COR-L47 (cell line): ENCODE data around the gene KTN1.
A peak's percentile ranks its signal among the peaks of the same experiment; 100 is the strongest.

Experiments
- DNase-seq: peaks from one replicate; lab custom pipeline; 2025; lab: John Stamatoyannopoulos, UW

Gene KTN1, protein sequence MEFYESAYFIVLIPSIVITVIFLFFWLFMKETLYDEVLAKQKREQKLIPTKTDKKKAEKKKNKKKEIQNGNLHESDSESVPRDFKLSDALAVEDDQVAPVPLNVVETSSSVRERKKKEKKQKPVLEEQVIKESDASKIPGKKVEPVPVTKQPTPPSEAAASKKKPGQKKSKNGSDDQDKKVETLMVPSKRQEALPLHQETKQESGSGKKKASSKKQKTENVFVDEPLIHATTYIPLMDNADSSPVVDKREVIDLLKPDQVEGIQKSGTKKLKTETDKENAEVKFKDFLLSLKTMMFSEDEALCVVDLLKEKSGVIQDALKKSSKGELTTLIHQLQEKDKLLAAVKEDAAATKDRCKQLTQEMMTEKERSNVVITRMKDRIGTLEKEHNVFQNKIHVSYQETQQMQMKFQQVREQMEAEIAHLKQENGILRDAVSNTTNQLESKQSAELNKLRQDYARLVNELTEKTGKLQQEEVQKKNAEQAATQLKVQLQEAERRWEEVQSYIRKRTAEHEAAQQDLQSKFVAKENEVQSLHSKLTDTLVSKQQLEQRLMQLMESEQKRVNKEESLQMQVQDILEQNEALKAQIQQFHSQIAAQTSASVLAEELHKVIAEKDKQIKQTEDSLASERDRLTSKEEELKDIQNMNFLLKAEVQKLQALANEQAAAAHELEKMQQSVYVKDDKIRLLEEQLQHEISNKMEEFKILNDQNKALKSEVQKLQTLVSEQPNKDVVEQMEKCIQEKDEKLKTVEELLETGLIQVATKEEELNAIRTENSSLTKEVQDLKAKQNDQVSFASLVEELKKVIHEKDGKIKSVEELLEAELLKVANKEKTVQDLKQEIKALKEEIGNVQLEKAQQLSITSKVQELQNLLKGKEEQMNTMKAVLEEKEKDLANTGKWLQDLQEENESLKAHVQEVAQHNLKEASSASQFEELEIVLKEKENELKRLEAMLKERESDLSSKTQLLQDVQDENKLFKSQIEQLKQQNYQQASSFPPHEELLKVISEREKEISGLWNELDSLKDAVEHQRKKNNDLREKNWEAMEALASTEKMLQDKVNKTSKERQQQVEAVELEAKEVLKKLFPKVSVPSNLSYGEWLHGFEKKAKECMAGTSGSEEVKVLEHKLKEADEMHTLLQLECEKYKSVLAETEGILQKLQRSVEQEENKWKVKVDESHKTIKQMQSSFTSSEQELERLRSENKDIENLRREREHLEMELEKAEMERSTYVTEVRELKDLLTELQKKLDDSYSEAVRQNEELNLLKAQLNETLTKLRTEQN (N-terminal part only)

DNA sequence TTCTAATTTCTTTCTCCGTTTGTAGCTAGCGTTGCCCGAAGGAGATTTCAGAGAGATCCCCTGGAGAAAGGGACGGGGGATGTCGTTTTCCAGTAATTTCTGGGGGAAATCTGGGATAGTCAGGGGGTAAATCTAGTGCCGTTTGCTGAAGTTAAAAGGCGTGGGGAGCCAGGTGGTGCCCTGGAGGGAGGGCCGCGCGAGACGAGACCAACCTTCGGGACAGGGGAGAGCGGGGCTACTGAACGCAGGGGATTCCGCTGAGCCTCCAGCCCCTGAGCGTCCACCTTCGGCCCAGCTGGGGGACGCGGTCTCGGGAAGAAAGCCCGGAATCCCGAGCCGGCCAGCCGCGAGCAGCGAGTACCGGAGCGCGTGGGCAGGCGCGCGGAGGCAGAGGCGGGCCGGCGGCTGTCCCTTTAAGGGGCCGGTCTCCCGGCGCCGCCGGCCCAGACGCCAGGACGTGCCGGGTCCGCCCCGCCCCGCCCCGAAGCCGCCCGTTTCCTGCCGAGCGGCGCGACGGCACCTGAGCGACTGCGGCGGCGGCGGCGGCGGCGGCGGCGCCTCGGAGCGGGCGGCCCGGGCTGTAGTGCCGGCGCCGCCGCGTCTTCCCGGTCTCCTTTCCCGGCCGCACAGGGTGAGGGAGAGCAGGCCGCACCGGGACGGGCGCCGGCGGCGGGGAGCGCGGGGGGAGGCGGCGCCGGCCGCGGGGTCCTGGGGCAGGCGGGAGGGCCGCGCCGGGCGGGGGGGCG, at the start of gene KTN1:
Gene KTN1, plus strand, starts transcription at position 484 of the 746 bp plus-strand sequence. CDS start 31,842 bp downstream, outside the sequence.
- DNase-seq, result peak; percentile 73

DNA sequence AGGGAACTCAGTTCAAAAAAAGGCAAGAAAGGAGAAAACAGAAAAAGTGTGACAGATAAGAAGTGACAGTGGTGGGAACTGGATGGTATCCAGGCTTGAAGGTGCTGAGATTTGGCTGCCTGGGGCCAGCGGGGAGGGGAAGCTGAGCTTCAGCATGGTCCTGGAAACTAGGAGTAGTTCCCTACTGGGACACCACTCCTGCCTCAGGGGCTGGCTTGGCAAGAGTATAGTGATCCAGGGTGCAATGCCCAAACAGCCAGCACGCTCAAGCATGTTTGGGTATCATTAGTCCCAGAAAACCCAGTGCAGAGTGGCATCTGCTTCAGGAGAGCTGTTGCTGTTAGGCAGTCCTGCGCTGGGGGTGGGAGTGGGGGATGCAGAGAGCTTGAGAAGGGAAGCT, 49.5 kb upstream of the KTN1 start:
- DNase-seq, result no peak

DNA sequence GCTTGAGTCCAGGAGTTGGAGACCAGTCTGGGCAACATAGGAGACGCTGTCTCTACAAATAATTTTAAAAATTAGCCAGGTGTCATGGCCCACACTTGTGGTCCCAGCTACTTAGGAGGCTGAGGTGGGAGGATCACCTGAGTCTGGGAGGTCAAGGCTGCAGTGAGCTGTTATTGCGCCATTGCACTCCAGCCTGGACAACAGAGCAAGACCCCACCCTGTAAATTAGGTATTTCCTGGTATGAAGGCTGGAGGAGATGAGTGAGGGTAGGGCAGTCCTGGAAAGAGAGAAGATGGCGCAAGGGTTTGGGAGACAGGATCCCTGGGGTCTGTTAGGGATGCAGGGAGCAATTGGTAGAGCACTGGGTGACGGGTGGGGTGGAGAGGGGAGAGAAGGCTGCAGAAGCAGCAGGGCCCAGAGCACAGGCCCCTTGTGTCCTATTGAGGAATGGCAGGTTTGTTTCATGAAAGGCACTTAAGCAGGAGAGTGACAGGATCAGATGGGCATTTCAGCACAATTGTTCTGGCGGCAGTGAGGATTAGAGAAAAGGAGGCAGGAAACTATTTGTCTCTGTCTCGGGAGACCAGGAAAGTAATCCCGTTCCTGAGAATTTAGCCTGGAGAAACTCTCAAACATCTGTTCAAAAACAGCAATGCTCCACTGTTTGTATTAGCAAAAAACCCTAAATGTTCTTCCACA, 47.2 kb upstream of the KTN1 start:
- DNase-seq, result no peak

DNA sequence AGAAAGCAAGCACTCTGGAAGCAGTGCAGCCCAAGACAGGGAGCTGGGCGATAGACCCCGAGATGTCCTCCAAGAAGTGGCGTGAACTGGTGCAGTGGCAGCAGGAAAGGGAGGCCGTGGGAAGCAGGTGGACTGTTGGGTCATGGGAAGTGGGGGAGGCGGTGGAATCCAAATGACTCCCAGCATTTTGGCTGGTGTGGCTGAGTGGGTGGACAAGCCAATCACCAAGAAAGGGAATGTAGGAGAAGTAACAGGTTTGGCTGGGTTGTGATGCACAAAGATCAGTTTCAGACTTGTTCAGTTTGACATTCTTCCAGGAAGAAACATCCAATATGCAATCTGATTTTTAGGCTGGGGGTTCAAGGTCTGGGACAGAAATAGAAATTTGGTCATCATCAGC, 46.0 kb upstream of the KTN1 start:
- DNase-seq, result no peak

DNA sequence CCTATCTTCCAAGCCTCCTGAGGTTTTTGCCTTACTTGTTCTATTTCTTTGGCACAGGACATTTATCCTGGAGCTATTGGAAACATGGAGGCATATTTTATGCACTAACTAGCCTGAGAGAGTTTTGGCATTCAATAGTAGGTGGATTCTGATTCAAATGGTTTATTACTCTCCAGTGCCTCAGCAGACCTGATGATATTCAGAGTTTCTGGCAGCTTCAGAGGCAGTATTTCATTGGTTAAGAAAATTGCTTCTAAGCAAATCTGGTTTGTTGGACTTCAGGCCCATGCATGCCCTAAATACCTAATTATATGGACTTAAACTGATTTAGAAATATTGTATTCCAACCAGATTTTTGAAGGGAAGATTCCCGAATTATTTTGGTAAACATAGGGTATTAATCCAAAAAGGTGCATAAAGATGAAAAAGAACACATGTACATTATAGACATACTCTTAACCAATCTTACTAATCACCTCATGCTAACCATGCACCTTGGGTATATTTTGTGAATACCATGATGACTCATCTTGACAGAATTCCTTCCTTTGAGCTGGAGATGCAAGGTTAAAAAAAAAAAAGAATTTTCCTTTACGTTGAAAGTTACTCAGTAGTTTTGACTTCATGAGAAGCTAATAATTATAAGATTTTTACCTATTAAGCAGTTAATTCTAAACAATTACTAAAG, 44.3 kb upstream of the KTN1 start:
- no peak for DNase-seq

DNA sequence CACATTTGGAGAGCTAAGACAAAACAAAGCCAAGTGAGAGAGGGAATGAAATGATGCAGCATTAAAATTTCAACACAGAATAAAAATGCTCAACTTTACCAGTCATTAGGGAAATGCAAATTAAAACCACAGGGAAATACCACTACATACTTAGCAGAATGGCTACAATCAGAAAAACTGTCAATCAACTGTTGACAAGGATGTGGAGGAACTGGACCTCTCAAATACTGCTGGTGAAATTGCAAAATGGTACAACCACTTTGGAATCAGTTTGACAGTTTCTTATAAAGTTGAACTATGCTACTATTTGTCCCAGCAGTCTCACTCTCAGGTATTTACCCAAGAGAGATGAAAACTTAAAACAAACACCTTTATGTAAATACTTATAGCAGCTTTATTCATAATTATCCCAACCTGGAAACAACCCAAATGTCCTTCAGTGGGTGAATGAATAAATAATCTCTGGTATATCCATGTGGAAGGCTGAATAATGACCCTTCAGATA, 43.8 kb upstream of the KTN1 start:
- no peak for DNase-seq

DNA sequence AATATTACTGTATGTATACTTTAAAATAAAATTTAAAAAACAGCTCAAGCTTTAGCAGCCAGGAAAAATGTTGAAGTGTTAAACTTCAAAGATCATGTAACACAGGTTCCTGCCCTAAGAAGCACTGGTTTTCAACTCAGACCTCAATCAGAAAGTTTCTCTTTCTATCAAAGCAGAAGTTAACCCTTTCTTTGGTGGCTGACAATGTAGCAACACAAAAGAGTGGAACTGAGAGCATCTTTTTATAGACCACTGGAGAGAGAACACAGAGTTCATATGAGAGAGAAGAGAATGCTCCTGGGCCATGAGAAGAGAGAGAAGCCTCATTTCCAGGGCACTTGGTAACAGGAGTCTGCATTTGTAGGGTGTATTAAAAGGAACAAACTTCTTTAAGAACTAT, 42.2 kb upstream of the KTN1 start:
- no peak for DNase-seq

DNA sequence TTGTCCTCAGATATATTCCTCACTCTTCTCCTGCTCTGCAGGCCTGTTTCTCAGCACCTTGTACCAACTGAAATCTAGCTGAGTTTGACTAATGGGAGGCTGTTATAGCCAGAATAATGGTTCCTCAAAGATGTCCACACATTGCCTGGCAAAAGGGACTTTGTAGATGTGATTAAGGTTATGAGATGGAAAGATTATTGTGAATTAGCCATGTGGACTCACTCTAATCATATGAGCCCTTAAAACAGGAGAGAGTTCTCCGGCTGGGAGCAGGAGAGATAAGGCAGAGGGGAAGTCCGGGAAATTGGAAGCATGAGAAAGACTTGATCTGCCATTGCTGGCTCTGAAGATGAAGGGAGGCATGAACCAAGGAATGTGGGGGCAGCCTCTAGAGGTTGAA, 40.0 kb upstream of the KTN1 start:
- DNase-seq, result no peak

DNA sequence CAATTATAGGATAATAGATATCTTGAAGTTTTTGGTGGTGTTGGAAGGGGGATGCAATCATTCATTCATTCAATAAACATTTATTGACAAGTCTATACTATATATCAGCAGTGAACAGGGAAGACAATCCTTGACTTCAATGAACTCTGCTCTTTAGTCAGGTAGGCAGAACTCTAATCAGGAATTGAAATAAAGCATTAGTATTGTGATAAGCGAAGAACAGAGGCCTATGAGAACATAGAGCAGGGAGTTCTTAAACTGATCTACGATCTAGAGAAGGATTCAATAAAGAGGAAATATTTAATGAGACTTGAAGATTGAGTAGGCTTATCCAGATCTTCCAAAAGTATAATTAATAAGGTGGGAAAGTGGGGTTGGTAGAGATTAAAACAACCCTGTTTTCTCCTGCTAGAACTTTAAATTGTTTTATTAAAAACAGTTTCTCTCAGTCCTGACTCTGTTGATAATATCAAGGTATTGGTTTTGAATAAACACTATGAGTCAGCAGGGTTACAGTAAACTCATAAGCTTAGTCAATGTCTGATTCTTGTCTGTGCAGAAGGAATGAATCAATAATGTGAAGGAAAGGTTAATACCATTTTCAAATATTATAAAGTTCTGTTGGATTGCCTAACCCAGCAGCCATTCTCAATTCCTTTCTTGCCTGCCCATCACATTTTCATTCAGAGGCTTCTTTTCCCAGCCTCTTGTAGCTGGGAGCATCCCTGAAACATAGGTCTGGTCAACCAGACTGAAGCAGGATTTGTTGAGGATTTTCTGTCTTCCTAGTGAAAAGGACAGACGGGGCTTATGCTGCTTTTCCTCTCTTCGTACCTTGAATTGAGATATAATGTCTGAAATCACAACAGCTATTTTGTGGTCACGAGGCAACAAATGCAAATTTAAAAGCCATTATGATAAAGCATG, 38.9 kb upstream of the KTN1 start:
- DNase-seq, result no peak

DNA sequence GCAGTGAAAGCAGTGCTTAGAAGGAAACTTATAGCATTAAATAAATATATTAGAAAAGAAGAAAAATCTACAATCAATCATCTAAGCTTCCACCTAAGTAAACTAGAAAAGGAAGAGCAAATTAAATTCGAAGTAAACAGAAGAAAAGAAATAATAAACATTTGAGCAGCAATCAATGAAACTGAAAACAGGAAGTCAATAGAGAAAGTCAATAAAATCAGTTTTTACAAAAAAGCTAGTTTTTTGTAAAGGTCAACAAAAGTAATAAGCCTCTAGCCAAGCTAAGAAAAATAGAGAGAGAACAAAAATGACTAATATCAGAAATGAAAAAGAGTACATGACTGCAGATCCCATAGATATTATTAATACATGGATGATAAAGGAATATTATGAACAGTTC, 34.2 kb upstream of the KTN1 start:
- DNase-seq, result no peak

DNA sequence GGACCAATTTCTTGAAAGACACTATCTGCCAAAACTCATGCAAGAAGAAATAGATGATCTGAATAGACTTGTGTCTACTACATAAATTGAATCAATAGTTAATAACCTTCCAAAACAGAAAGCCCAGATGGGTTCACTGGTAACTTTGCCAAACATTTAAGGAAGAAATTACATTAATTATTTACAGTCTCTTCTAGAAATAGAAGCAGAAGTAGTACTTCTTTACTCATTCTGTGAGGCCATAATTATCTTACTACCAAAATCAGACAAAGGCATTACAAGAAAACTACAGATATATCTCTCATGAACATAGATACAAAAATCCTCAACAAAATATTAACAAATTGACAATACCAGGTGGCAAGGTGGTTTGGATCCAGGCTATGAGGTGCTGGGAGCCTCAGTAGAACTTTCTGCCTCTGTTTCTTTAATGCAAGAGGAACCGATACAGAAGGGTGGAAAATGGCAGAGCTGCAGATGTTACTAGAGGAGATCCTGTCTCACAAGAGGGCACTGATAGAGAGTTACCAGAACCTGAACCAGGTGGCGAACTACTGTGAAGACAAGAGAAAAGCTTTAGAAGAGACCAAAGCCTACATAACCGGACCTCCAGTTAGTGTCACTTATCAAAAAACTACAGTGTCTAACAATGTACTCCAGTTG, 33.7 kb upstream of the KTN1 start:
- no peak for DNase-seq

DNA sequence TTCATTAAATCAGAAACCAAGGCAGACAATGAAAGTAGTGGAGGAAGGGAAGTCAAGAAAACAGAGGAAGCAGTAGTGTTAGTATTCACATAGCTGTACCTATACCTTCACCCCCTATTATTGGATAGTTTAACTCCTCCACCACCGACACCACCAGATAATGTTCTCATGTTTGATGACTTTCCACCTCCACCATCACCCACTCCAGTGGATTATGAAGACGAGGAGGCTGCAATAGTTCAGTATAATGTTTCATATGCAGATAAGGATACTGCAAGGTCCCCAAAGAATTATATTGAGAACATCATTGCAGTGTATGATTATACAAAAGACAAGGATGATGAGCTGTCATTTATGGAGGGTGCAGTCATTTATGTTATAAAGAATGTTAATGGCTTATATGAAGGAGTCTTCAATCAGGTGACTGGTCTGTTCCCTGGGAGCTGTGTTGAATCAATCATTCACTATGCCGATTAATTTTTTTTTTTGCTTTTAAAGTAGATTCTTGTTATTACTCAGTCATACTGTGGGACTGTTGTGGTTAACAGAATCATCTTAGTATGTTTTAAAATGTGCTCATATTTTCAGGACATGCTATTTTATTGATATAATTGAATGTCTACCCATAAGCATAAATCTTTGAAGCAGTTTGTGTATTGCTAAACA, 32.2 kb upstream of the KTN1 start:
- no peak for DNase-seq

DNA sequence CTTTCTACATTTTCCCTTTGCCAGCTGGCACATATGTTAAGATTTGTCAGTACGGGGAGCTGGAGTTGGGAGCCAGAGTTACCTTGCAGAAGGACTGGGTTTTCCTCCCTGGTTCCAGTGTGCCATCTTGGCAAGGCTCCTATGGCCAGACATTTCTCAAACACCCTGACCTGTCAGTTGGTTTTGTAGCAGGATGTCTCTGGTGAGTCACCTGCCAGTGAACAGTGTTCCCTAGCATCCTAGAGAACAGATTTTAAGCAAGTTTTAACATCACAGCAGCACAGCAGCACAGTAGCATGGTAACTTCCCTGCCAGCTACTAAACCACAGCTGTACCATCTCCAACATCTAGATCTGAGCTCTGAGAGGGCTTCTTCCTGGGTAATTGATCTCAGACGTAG, 26.2 kb upstream of the KTN1 start:
- no peak for DNase-seq

DNA sequence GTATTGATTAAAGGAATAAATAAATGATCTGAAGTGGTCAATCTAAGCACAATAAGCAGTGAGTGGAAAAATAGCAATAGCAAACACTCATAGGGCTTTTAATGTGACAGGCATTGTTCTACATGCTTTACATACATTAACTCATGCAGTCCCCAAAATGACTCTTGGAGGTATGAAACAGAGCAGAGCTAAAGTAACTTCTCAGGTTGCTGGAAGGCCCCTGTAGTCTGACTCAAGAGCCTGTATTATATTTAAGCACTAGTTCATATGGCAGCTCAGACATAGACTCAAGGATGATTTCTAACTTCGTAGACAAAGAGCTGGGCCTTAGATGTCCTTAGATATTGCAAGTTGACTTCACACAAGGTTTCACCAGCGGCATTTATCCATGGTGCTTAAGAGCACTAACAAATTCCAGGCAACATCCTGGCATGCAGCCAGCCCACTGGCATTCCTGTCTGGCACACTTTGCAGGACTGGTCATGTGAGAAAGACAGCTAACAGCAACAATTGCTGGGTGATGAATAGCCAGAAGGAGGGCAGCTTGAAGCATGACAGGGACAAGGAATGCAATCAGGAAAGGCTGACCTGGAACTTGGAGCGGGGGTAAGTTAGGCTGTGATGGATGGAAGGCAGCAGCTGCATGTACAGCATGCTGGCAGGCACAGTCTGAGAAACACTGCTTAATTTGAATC, 22.9 kb upstream of the KTN1 start:
- DNase-seq, result peak; percentile 82

DNA sequence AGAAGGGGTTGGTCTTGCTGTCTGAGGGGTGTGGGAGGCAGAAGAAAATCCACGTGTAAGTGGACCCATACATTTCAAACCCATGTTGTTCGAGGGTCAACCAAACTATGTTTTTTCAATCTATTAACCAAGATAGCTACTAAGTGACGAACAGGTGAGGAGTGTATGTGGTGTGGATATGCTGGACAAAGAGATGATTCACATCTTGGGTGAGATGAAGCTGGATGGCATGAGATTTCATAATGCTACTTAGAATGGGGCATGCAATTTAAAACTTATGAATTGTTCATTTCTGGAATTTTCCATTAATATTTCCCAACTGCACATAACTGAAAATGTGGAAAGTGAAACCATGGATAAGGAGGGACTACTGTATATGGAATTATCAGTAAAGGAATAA, 17.9 kb upstream of the KTN1 start:
- no peak for DNase-seq

DNA sequence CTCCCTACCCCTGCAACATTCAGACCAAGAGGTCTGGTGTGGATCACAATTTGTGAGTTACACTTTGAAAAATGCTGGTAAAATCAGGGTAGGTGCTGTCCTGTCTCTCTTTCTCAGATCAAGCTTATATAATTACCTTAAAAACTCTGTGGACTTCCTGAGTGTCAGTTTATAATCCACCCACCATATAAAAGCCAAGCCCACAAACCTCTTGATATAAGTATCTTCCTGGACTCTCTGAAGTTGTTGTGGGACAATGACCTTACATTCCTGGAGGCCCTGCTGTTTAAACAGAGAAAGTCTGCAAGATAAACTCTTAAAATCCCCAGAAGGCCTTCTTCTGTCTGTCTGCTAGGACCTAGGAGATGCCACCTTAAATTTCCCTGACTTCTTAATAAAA, 11.4 kb upstream of the KTN1 start:
- DNase-seq, result no peak

DNA sequence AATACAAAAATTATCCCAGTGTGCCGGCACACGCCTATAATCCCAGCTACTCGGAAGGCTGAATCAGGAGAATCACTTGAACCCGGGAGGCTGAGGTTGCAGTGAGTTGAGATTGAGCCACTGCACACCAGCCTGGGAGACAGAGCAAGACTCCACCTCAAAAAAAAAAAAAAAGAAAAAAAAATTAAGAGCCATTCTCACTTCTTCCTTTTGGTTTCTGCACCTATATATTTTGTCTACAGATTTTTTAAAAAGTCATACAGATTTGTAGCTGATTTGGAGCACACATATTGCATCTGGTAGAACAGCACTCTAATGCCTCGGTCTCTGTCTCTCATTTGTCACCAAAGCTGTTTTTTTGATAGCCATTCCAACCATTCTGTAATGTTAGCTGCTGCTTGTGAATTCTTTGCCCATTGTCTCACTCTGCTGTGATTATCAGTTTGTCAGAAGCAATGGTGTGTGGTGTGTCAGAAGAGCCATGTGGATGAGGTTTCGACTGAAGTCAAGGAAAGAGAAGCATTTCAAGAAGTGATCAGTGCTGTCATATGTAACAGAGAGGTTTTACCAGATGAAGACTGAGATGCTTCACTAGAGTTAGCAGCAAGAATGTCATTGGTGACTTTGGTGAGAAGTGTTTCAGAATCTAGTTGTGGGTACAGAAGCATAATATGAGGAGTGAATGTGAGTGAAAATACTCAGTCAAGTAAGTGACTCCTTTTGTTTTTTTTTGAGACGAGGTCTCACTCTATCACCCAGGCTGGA, 8.7 kb upstream of the KTN1 start:
- DNase-seq, result no peak
